T-helper 1 cell treated with Interleukin-12 subunit alpha and Interleukin-12 subunit beta and Interleukin-4 antibody, amounts not matched to agents 30 μg/mL and 1 μg/mL, for 36 hours (primary cell): ENCODE data around the gene MTTP.

Source experiments
- H3K27ac Mint-ChIP-seq: one replicate; pipeline ENCODE4 v1.8.0; 2021; ENCODE audit warnings: mild to moderate bottlenecking, mixed read lengths
- H3K27me3 Mint-ChIP-seq: one replicate; pipeline ENCODE4 v1.8.0; 2021; ENCODE audit warnings: low read depth, mixed read lengths
- H3K36me3 Mint-ChIP-seq: one replicate; pipeline ENCODE4 v1.8.0; 2021; ENCODE audit warnings: low read depth, mixed read lengths
- H3K4me1 Mint-ChIP-seq: one replicate; pipeline ENCODE4 v1.8.0; 2021; ENCODE audit warnings: low read depth, mixed read lengths
- H3K4me3 Mint-ChIP-seq: one replicate; pipeline ENCODE4 v1.8.0; 2021; ENCODE audit warnings: mild to moderate bottlenecking, moderate library complexity, mixed read lengths
- H3K9me3 Mint-ChIP-seq: one replicate; pipeline ENCODE4 v1.8.0; 2021; ENCODE audit warnings: mixed read lengths

Gene MTTP

GRCh38 chr4:99578714-99579113 lies 4.1 kb downstream of the MTTP start:
- H3K9me3 Mint-ChIP-seq = no peaks in the 10 kb centered on the region
- H3K36me3 Mint-ChIP-seq = no peaks in the 10 kb centered on the region
- peaks cover 27% of the 10 kb centered on the region for H3K27me3 Mint-ChIP-seq
- H3K27ac Mint-ChIP-seq = no peak overlapping the region
- H3K4me1 Mint-ChIP-seq = peaks cover 2% of the 10 kb centered on the region
- H3K4me3 Mint-ChIP-seq = no peak overlapping the region

GRCh38 chr4:99585516-99585915 lies 10.9 kb downstream of the MTTP start:
- no peaks in the 10 kb centered on the region for H3K9me3 Mint-ChIP-seq
- H3K36me3 Mint-ChIP-seq = no peaks in the 10 kb centered on the region
- no peaks in the 10 kb centered on the region for H3K4me1 Mint-ChIP-seq
- no peak overlapping the region for H3K4me3 Mint-ChIP-seq
- H3K27ac Mint-ChIP-seq = no peak overlapping the region
- peaks cover 17% of the 10 kb centered on the region for H3K27me3 Mint-ChIP-seq

GRCh38 chr4:99586322-99586721 lies 11.7 kb downstream of the MTTP start:
- Mint-ChIP-seq H3K9me3 (no peaks in the 10 kb centered on the region), H3K36me3 (no peaks in the 10 kb centered on the region), H3K4me1 (no peaks in the 10 kb centered on the region), H3K27me3 (peaks cover 17% of the 10 kb centered on the region), H3K4me3 (no peak overlapping the region), H3K27ac (no peak overlapping the region)

- Mint-ChIP-seq H3K27ac (no peak overlapping the region), H3K4me1 (no peaks in the 10 kb centered on the region), H3K9me3 (no peaks in the 10 kb centered on the region), H3K4me3 (no peak overlapping the region), H3K36me3 (no peaks in the 10 kb centered on the region), H3K27me3 (peaks cover 17% of the 10 kb centered on the region)
Measured at GRCh38 chr4:99586797-99587196, 12.2 kb downstream of the MTTP start.

GRCh38 chr4:99587309-99587708 lies 12.7 kb downstream of the MTTP start:
- no peaks in the 10 kb centered on the region for H3K9me3 Mint-ChIP-seq
- no peaks in the 10 kb centered on the region for H3K36me3 Mint-ChIP-seq
- peaks cover 14% of the 10 kb centered on the region for H3K27me3 Mint-ChIP-seq
- no peak overlapping the region for H3K4me3 Mint-ChIP-seq
- no peaks in the 10 kb centered on the region for H3K4me1 Mint-ChIP-seq
- H3K27ac Mint-ChIP-seq = no peak overlapping the region

GRCh38 chr4:99587803-99588202 lies 13.2 kb downstream of the MTTP start:
- H3K4me3 Mint-ChIP-seq = no peak overlapping the region
- no peaks in the 10 kb centered on the region for H3K36me3 Mint-ChIP-seq
- no peak overlapping the region for H3K27ac Mint-ChIP-seq
- no peaks in the 10 kb centered on the region for H3K9me3 Mint-ChIP-seq
- no peaks in the 10 kb centered on the region for H3K4me1 Mint-ChIP-seq
- peaks cover 12% of the 10 kb centered on the region for H3K27me3 Mint-ChIP-seq

GRCh38 chr4:99591757-99592156 lies 17.1 kb downstream of the MTTP start:
- Mint-ChIP-seq H3K4me1 (no peaks in the 10 kb centered on the region), H3K36me3 (no peaks in the 10 kb centered on the region), H3K9me3 (no peaks in the 10 kb centered on the region), H3K4me3 (no peak overlapping the region), H3K27ac (no peak overlapping the region), H3K27me3 (peaks cover 4% of the 10 kb centered on the region)

GRCh38 chr4:99593781-99594641 lies 19.4 kb downstream of the MTTP start:
- Mint-ChIP-seq H3K27ac (no peak overlapping the region), H3K36me3 (no peaks in the 10 kb centered on the region), H3K4me3 (no peak overlapping the region), H3K9me3 (no peaks in the 10 kb centered on the region), H3K27me3 (peaks cover 6% of the 10 kb centered on the region), H3K4me1 (no peaks in the 10 kb centered on the region)

GRCh38 chr4:99594818-99595217 lies 20.2 kb downstream of the MTTP start:
- no peaks in the 10 kb centered on the region for H3K36me3 Mint-ChIP-seq
- H3K27me3 Mint-ChIP-seq = peaks cover 6% of the 10 kb centered on the region
- no peak overlapping the region for H3K4me3 Mint-ChIP-seq
- no peaks in the 10 kb centered on the region for H3K9me3 Mint-ChIP-seq
- H3K4me1 Mint-ChIP-seq = no peaks in the 10 kb centered on the region
- H3K27ac Mint-ChIP-seq = no peak overlapping the region

- H3K27me3 Mint-ChIP-seq = peaks cover 20% of the 10 kb centered on the region
- H3K36me3 Mint-ChIP-seq = no peaks in the 10 kb centered on the region
- H3K4me1 Mint-ChIP-seq = no peaks in the 10 kb centered on the region
- H3K27ac Mint-ChIP-seq = no peak overlapping the region
- no peak overlapping the region for H3K4me3 Mint-ChIP-seq
- no peaks in the 10 kb centered on the region for H3K9me3 Mint-ChIP-seq
Measured at GRCh38 chr4:99606716-99607115, 32.1 kb downstream of the MTTP start.

- Mint-ChIP-seq H3K4me1 (no peaks in the 10 kb centered on the region), H3K9me3 (no peaks in the 10 kb centered on the region), H3K4me3 (no peak overlapping the region), H3K36me3 (no peaks in the 10 kb centered on the region), H3K27me3 (peaks cover 18% of the 10 kb centered on the region), H3K27ac (no peak overlapping the region)
Measured at GRCh38 chr4:99608417-99608816, 33.8 kb downstream of the MTTP start.

GRCh38 chr4:99610605-99611175 lies 36.1 kb downstream of the MTTP start:
- Mint-ChIP-seq H3K27ac (no peak overlapping the region), H3K4me1 (no peaks in the 10 kb centered on the region), H3K9me3 (no peaks in the 10 kb centered on the region), H3K36me3 (no peaks in the 10 kb centered on the region), H3K27me3 (peaks cover 5% of the 10 kb centered on the region), H3K4me3 (no peak overlapping the region)

- Mint-ChIP-seq H3K4me1 (no peaks in the 10 kb centered on the region), H3K36me3 (no peaks in the 10 kb centered on the region), H3K27ac (no peak overlapping the region), H3K4me3 (no peak overlapping the region), H3K9me3 (no peaks in the 10 kb centered on the region), H3K27me3 (peaks cover 3% of the 10 kb centered on the region)
Measured at GRCh38 chr4:99612281-99612680, 37.7 kb downstream of the MTTP start.

GRCh38 chr4:99612704-99613103 lies 38.1 kb downstream of the MTTP start:
- no peaks in the 10 kb centered on the region for H3K9me3 Mint-ChIP-seq
- no peak overlapping the region for H3K27ac Mint-ChIP-seq
- H3K27me3 Mint-ChIP-seq = peaks cover 3% of the 10 kb centered on the region
- H3K4me1 Mint-ChIP-seq = no peaks in the 10 kb centered on the region
- H3K4me3 Mint-ChIP-seq = no peak overlapping the region
- H3K36me3 Mint-ChIP-seq = no peaks in the 10 kb centered on the region

- peaks cover 3% of the 10 kb centered on the region for H3K27me3 Mint-ChIP-seq
- H3K9me3 Mint-ChIP-seq = no peaks in the 10 kb centered on the region
Measured at GRCh38 chr4:99614491-99614890, 39.9 kb downstream of the MTTP start.

More at GRCh38 chr4:99614491-99614890, 39.9 kb downstream of the MTTP start:
- no peak overlapping the region for H3K4me3 Mint-ChIP-seq
- no peak overlapping the region for H3K27ac Mint-ChIP-seq
- H3K4me1 Mint-ChIP-seq = no peaks in the 10 kb centered on the region
- H3K36me3 Mint-ChIP-seq = no peaks in the 10 kb centered on the region
